DOHH2 (cell line): ENCODE measurements around the gene KDM1A.

Source experiments
- H3F3A ChIP-seq: fragments of 200-600 bp; sonication (generic), shearing (Covaris generic); 2 replicates; pipeline ENCODE4 v1.6.0; 2016; ENCODE audit warnings: antibody characterized with exemption, mild to moderate bottlenecking; ENCODE audit not compliant: control insufficient read depth, insufficient read depth
- H3K27ac ChIP-seq: fragments of 200-600 bp; sonication (generic); 2 replicates; pipeline ENCODE4 v1.5.1; 2014; ENCODE audit warnings: low read depth, mild to moderate bottlenecking, low read length, moderate library complexity
- H3K27me3 ChIP-seq: fragments of 200-600 bp; sonication (generic); 2 replicates; pipeline ENCODE4 v1.6.1; 2014; ENCODE audit warnings: mild to moderate bottlenecking, low read length, mixed read lengths; ENCODE audit not compliant: control insufficient read depth
- H3K36me3 ChIP-seq: fragments of 200-600 bp; sonication (generic); 2 replicates; pipeline ENCODE4 v1.6.1; 2014; ENCODE audit warnings: mild to moderate bottlenecking, low read length, moderate library complexity, mixed read lengths; ENCODE audit not compliant: control insufficient read depth
- H3K4me1 ChIP-seq: fragments of 200-600 bp; sonication (generic); 2 replicates; pipeline ENCODE4 v1.6.1; 2014; ENCODE audit warnings: mild to moderate bottlenecking, low read length, mixed read lengths; ENCODE audit not compliant: control insufficient read depth
- H3K4me2 ChIP-seq: fragments of 200-600 bp; sonication (generic); 2 replicates; pipeline ENCODE4 v1.6.0; 2014; ENCODE audit warnings: mild to moderate bottlenecking, low read length, moderate library complexity
- H3K4me3 ChIP-seq: fragments of 200-600 bp; sonication (generic); 2 replicates; pipeline ENCODE4 v1.5.1; 2014; ENCODE audit warnings: mild to moderate bottlenecking, low read length, mixed read lengths
- H3K79me2 ChIP-seq: fragments of 200-600 bp; sonication (generic); 2 replicates; pipeline ENCODE4 v1.6.1; 2014; ENCODE audit warnings: mild to moderate bottlenecking, low read length, mixed read lengths; ENCODE audit not compliant: control insufficient read depth
- H3K9me2 ChIP-seq: fragments of 200-600 bp; sonication (generic); replicated peaks from 2 replicates; pipeline ENCODE4 v1.6.1; 2014; ENCODE audit warnings: mild to moderate bottlenecking, low read length, mixed read lengths; ENCODE audit not compliant: control insufficient read depth
- H3K9me3 ChIP-seq: fragments of 200-600 bp; sonication (generic); 2 replicates; pipeline ENCODE4 v1.6.1; 2014; ENCODE audit warnings: antibody characterized with exemption, low read length, mixed read lengths; ENCODE audit not compliant: control insufficient read depth, insufficient read depth
- H4K20me1 ChIP-seq: fragments of 200-600 bp; sonication (generic); 2 replicates; pipeline ENCODE4 v1.6.0; 2014; ENCODE audit warnings: low read depth, mild to moderate bottlenecking, antibody characterized with exemption, low read length, moderate library complexity; ENCODE audit not compliant: control insufficient read depth, insufficient read depth
- EZH2phosphoT487 ChIP-seq: fragments of 200-600 bp; sonication (generic); IDR thresholded peaks from 2 replicates; pipeline ENCODE4 v1.6.1; 2017; ENCODE audit warnings: borderline replicate concordance, mild to moderate bottlenecking, antibody characterized with exemption, low read length, moderate library complexity, mixed read lengths
- TF ChIP-seq, protein P1 (sequence below): fragments of 200-600 bp; sonication (generic); IDR thresholded peaks from one replicate; pipeline ENCODE4 v1.5.1; 2014; ENCODE audit warnings: antibody characterized with exemption, mild to moderate bottlenecking, low read depth, low read length; ENCODE audit not compliant: poor library complexity, severe bottlenecking

Gene KDM1A

DNA sequence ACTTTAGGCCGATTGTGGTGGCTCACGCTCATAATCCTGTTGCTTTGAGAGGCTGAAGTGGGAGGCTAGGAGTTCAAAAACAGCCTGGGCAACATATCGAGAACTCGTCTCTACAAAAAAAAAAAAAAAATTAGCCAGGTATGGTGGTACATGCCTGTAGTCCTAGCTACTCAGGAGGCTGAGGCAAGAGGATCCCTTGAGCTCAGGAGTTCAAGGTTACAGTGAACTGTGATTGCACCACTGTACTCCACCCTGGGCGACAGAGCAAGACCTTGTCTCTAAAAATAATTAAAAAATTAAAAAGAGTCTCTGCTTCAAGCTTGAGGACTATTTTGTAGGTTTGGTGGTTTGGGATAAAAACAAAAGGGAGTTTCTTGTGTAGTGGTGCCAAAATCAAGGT is 21.2 kb downstream of the KDM1A start:
- H3K27me3 ChIP-seq, result no peaks in the 10 kb centered on the region
- no peak overlapping the region for H3K4me3 ChIP-seq
- no peak overlapping the region for H3K4me2 ChIP-seq
- no peaks in the 10 kb centered on the region for H3K9me2 ChIP-seq
- H4K20me1 ChIP-seq, result peaks cover 13% of the 10 kb centered on the region; the same call in 1 of the 2 replicates
- peaks cover 90% of the 10 kb centered on the region for H3K79me2 ChIP-seq
- TF ChIP-seq, protein P1, sequence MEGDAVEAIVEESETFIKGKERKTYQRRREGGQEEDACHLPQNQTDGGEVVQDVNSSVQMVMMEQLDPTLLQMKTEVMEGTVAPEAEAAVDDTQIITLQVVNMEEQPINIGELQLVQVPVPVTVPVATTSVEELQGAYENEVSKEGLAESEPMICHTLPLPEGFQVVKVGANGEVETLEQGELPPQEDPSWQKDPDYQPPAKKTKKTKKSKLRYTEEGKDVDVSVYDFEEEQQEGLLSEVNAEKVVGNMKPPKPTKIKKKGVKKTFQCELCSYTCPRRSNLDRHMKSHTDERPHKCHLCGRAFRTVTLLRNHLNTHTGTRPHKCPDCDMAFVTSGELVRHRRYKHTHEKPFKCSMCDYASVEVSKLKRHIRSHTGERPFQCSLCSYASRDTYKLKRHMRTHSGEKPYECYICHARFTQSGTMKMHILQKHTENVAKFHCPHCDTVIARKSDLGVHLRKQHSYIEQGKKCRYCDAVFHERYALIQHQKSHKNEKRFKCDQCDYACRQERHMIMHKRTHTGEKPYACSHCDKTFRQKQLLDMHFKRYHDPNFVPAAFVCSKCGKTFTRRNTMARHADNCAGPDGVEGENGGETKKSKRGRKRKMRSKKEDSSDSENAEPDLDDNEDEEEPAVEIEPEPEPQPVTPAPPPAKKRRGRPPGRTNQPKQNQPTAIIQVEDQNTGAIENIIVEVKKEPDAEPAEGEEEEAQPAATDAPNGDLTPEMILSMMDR, result no peak
- TF ChIP-seq EZH2phosphoT487, result no peak
- no peak overlapping the region for H3K27ac ChIP-seq
- H3F3A ChIP-seq, result no peaks in the 10 kb centered on the region
- peaks cover 28% of the 10 kb centered on the region for H3K36me3 ChIP-seq
- H3K4me1 ChIP-seq, result peaks cover 13% of the 10 kb centered on the region
- no peaks in the 10 kb centered on the region for H3K9me3 ChIP-seq

DNA sequence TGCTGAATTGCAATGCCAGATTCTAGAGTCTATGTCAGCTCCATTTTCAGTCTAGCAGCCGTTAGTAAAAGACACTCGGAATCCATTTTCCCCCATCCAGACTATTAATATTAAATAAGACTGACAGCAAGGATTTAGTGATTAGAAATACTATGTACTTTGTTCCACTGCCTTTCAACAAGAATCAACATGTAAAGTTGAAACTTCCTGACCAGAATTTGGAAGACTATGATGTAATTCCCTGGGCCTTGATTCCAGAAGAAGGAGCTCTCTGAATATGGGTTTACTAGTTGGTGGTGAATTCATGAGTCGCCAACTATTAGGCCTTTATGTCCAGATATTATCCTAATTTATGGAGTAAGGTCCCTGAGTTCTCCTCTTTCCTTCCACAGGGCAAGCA is 24.8 kb downstream of the KDM1A start:
- TF ChIP-seq, protein P1, result no peak
- TF ChIP-seq EZH2phosphoT487, result no peak
- H3K4me3 ChIP-seq, result no peak overlapping the region

DNA sequence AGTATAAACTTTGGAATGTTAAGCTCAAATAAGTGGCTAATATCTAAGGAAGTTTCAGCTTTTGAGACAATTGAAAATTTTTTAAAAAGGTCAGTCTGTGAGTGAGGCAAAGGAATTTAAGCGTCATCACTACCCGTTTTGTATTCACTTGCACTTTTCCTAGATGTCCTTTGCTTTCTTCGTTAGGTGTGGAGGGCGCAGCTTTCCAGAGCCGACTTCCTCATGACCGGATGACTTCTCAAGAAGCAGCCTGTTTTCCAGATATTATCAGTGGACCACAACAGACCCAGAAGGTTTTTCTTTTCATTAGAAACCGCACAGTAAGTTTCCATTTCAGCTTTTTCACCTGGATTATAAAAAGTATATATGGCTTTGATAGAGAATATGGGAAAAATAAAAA is 30.9 kb downstream of the KDM1A start:
- no peak for TF ChIP-seq EZH2phosphoT487
- TF ChIP-seq, protein P1, result no peak
- peaks cover 4% of the 10 kb centered on the region; the same call in 1 of the 2 replicates for H4K20me1 ChIP-seq
- no peaks in the 10 kb centered on the region for H3K4me1 ChIP-seq
- H3K36me3 ChIP-seq, result peaks cover 59% of the 10 kb centered on the region
- H3K9me2 ChIP-seq, result no peaks in the 10 kb centered on the region
- H3K4me2 ChIP-seq, result no peak overlapping the region
- H3K4me3 ChIP-seq, result no peak overlapping the region
- no peaks in the 10 kb centered on the region; the same call in 1 of the 2 replicates for H3F3A ChIP-seq
- no peaks in the 10 kb centered on the region for H3K9me3 ChIP-seq
- no peaks in the 10 kb centered on the region for H3K27me3 ChIP-seq
- peaks cover 34% of the 10 kb centered on the region for H3K79me2 ChIP-seq
- no peak overlapping the region for H3K27ac ChIP-seq

More for the DNA sequence above, 24.8 kb downstream of the KDM1A start:
- H3K4me1 ChIP-seq, result peaks cover 6% of the 10 kb centered on the region
- H4K20me1 ChIP-seq, result 0 out of 2 replicates have a peak, but pooled peaks cover 4% of the 10 kb centered on the region
- H3K4me2 ChIP-seq, result no peak overlapping the region
- H3K27me3 ChIP-seq, result no peaks in the 10 kb centered on the region
- no peaks in the 10 kb centered on the region for H3K9me2 ChIP-seq
- no peaks in the 10 kb centered on the region; the same call in 1 of the 2 replicates for H3F3A ChIP-seq
- no peak overlapping the region for H3K27ac ChIP-seq
- H3K36me3 ChIP-seq, result peaks cover 34% of the 10 kb centered on the region
- no peaks in the 10 kb centered on the region for H3K9me3 ChIP-seq
- peaks cover 79% of the 10 kb centered on the region for H3K79me2 ChIP-seq
